Glomerular visceral epithelial cell (primary cell): ENCODE data around the gene XYLT1.
"Not testable (repeated sequence)": the region's sequence is repeated elsewhere in the genome, so short reads cannot be mapped to it uniquely, and the experiment has no call there.

Experiments used
- DNase-seq: peaks from one replicate; pipeline ENCODE4 v3.0.0-alpha.2; 2016; ENCODE audit errors: extremely low spot score

The XYLT1 gene

DNA sequence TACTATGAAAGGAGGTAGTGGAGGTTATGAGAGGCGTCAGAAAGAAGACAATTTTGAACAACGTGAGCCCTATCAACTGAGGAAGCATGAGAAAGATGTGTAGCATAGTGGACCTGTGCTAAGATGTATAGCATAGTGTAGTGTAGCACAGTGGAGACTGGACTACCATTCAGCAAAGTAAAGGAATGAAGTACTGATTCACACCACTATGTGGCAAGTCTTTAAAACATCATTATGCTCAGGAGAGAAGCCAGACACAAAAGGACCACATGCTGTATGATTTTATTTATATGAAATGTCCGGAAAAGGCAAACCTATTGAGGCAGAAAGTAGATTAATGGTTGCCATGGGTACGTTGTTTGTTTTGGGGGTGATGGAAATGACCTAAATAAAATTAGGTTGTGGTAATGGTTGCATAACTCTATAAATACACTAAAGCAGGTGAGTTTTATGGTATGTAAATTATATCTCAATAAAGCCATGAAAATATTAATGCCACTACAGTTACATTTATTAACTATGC is 20.4 kb upstream of the XYLT1 start:
- DNase-seq = no peak

- no peak for DNase-seq
These were observed 17.7 kb upstream of the XYLT1 start for GRCh38 chr16:17488506-17488905.

GRCh38 chr16:17483351-17483750 is 12.6 kb upstream of the XYLT1 start:
- DNase-seq = no peak

DNA sequence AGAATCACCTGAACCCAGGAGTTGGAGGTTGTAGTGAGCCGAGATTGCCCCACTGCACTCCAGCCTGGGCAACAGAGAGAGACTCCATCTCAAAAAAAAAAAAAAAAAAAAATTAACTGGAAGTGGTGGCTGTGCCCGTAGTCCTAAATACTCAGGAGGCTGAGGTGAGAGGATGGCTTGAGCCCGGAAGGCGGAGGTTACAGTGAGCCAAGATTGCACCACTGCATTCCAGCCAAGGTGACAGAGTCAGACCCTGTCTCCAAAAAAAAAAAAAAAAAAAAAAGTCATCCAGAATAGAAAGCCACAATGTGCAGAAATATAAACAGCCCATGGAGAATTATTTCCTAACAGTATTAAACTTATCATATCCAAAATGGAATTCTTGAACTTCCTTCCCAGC is 11.6 kb upstream of the XYLT1 start:
- DNase-seq = not testable (repeated sequence)

DNA sequence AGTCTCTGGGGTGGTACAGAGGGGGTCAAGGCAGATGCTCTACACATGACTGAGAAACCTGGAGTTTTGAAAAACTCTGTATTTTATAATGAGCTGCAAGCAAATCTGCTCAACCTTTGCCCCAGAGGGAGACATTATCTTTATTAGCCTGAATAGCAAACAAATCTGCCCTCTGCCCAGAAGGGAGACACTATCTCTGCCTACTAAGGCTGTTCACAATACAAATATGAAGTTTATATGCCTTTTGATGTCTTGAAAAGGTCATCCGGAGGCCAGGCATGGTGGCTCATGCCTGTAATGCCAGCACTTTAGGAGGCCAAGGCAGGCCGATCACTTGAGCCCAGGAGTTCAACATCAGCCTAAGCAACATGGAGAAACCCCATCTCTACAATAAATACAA is 11.0 kb upstream of the XYLT1 start:
- no peak for DNase-seq

GRCh38 chr16:17477260-17477545 is 6.4 kb upstream of the XYLT1 start:
- DNase-seq = not testable (repeated sequence)

- DNase-seq = no peak
These were observed 5.9 kb upstream of the XYLT1 start for GRCh38 chr16:17476414-17477259.

GRCh38 chr16:17475104-17475503 is 4.3 kb upstream of the XYLT1 start:
- no peak for DNase-seq

- no peak for DNase-seq
These were observed 3.8 kb upstream of the XYLT1 start for GRCh38 chr16:17474572-17474971.

DNA sequence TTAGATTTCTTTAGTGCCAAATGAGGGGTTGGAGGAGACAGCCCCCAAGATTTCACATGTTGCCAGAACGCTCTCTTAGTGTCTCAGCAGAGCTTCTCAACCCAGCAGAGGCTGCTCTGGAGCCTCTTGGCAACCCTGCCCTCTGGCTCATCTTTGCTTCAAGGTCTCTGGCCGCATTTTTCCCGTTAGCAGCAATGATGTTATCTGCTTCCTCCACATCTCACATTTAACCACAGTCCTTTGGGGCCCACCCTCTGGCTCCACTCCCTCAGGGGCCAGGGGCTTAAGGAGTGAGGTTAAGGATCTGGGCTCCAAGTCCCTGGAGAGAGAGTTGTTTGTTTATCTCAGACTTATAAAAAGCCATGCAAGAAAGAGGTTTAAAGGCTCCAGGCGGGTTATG is 3.3 kb upstream of the XYLT1 start:
- no peak for DNase-seq

GRCh38 chr16:17471719-17472461 is 1.1 kb upstream of the XYLT1 start:
- DNase-seq = no peak

DNA sequence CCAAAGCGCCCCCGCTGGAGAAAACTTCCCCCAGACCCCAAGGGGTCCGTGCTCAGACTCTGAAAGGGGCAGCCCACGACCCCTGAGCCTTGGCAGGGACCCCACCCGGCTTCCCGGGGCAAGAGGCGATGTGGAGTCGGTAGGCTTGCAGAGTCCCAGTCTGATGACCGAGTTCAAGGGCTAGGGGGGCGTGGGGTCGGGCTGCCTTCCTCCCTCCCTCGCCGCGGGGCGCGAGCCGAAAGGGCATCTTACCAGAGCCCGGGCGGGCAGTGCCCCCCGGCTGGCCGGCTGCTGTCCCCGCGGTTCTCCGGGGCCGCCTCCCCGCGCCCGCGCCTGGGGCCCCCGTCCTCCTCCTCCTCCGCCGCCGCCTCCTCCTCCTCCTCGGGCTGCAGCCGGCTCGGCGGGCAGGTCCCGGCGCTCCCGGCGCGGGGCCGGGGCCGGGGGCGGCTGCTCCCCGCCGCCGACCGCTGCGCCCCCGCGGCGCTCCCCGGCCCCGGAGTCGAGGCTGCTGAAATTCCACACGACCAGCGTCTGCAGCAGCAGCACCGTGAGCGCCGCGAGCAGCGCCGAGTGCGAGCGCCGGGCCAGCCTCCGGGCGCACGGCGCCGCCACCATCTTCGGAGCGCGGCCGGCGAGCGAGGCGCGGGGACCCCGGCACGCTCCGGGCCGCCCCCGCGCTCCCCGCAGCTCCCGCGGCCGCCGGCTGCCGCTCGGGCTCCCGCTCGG is 415 bp downstream of the XYLT1 start:
- DNase-seq = no peak

GRCh38 chr16:17469741-17470181 is 999 bp downstream of the XYLT1 start:
- no peak for DNase-seq

DNA sequence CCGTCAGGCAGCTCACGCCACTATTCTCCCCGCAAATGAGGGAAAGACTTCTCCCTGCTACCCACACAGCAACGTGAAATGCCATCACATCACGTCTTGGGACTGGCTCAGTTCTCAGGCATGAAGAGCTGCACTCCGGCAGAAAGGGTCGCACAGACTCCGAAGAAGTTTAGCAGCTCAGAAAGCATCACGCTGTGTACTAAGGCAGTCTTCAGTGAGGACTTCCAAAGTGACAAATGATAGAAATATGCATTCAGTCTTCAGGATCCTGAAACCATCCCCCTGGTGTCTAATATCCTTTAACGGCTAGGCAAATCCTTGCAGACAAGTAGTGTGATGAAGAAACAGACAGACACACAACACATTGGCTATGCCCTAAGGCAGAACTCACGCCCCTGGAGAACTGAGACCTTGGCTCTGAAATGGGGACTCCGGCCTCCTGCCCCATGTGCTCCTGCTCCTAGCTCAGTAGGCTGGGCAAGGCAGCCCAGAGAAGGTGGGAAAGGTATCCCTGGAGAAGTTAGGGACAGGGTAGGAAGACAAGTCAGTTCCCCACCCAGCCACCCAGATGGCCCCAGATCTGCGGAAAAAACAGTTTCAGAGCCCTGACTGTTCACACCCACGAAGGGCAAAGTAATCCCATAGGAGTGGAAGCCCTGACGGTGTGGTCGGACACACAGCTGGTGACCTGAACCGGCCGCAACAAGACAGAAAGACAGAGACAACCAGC is 1.6 kb downstream of the XYLT1 start:
- no peak for DNase-seq

DNA sequence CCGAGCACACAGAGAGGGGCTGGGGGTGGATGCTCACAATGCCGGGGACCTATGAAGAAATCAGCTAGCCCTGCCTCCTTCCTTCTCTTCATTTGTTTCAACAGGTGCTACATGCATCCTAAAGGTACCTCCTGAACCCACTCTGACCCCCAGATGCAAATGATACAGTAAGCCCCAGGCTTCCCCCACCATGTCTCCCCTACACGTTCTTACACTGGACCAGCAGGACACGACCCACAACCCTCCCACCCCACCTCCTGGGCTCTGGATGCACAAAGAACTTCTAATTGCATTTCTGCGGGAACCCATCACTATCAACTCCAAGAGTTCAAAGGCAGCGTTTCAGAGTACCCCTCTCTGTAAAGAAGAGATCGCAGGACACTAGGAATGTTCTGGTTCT is 2.1 kb downstream of the XYLT1 start:
- no peak for DNase-seq

DNA sequence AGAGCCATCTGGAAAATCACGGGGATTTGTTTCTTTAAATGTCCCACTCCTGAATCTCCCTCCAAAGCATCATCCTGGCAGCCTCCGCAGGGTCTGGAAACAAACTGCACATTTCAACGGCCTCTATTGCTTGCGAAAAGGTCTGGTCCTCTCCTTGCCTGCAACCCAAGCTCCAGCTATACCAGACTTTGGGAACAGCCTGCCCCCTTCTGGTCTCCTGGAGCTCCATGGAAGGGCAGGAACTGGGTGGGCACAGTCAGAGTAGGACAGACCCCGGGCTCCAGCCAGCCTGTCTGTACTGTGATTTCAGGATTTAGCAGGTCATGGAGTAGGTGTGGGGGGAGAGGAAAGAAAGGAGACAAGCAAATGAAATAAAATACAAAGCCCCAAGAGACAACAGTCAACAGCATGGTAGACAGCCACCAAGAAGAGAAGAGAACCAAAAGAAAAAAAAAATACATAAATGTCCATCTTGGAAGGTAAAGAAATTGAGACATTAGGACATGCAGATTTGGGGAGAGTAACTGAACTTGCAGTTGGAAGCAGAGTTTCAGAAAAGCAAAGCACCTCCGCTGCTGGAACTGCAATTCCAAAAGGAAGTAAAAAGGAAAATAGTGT is 2.7 kb downstream of the XYLT1 start:
- no peak for DNase-seq

- DNase-seq = no peak
These were observed 3.9 kb downstream of the XYLT1 start for GRCh38 chr16:17466876-17467275.

DNA sequence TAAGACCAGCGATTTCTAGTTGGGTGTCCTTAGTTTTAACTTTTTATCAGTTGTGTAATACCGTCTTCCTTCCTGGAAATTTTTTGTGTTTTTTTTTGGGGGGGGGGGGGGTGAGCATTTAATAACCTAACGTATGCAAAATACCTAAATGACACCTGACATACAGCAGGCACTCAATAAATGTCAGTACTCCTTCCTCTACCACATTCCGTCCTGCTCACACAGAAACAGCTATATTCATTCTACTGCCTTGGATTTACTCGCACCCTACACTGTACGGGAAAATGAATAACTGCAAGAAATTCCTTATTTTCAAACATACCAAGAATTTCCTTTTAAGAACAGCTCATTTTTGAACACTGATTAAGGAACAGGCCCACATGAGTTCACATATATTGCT is 5.3 kb downstream of the XYLT1 start:
- no peak for DNase-seq

GRCh38 chr16:17463335-17463734 is 7.4 kb downstream of the XYLT1 start:
- DNase-seq = no peak

DNA sequence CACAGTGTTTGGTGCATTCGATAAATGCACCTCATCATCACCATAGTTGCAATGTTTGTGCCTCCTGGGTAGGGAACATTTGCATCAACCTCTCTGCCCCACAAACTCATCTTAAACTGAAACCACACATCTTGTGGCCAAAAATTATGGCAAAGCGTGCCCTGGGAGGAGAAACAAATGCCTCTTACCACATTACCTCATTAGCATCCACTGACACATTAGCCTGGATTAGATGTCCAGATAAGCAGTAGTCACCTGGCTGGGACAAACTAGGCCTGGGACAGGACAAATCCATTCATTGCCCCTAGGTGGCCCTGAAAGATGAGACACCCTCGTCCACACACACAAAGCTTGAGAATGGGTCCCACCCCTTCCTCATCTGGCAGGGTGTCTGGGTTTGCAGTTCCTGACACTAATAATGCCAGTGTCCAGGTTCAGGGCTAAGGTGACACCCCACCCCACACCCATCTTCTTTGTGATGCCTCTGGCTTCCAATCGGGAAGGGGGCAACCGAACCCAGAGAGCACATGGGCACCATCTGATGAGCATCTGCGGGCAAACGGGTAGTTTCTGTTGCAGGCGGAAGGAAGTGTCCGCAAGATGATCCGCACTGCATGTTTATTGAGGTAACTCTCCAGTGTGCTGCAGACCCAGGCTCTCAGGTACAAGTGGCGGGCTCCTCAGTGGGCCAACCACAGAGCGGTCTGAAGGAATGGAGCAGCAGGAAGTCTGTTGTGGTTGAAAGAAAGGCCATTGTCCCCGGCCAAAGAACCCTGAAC is 8.6 kb downstream of the XYLT1 start:
- DNase-seq = no peak

- no peak for DNase-seq
These were observed 9.9 kb downstream of the XYLT1 start for GRCh38 chr16:17460890-17461289.
